HG02973 (cell line): Measurements from ENCODE around the gene SLC25A25.

Source experiments
- ATAC-seq: cut with Tn5 transposase; IDR thresholded peaks from one replicate; pipeline ENCODE4 v1.9.1; 2021; ENCODE audit warnings: moderate library complexity; ENCODE audit not compliant: unreplicated experiment

Gene SLC25A25

GRCh38 chr9:128143525-128144238 is 75.7 kb downstream of the SLC25A25 start:
- ATAC-seq = no peak

- no peak for ATAC-seq
These were observed 76.5 kb downstream of the SLC25A25 start for GRCh38 chr9:128144239-128145181.

- no peak for ATAC-seq
These were observed 77.5 kb downstream of the SLC25A25 start for GRCh38 chr9:128145536-128145935.

- ATAC-seq = no peak
These were observed 77.9 kb downstream of the SLC25A25 start for GRCh38 chr9:128145951-128146351.

- no peak for ATAC-seq
These were observed 78.6 kb downstream of the SLC25A25 start for GRCh38 chr9:128146591-128147120.

GRCh38 chr9:128148509-128149000 is 80.5 kb downstream of the SLC25A25 start:
- no peak for ATAC-seq

GRCh38 chr9:128149001-128149701 is 81.1 kb downstream of the SLC25A25 start, which contains the start of gene LCN2:
Gene LCN2 (plus strand): TSS chr9:128149453. CDS start chr9:128149526, 73 bp downstream.
- ATAC-seq = no peak

GRCh38 chr9:128149951-128150593 is 82.0 kb downstream of the SLC25A25 start:
- no peak for ATAC-seq

- ATAC-seq = no peak
These were observed 82.7 kb downstream of the SLC25A25 start for GRCh38 chr9:128150594-128151308.

GRCh38 chr9:128151309-128152132 is 83.5 kb downstream of the SLC25A25 start:
- no peak for ATAC-seq

- no peak for ATAC-seq
These were observed 84.4 kb downstream of the SLC25A25 start for GRCh38 chr9:128152133-128153059.

- ATAC-seq = no peak
These were observed 85.3 kb downstream of the SLC25A25 start for GRCh38 chr9:128153060-128153946.

- no peak for ATAC-seq
These were observed 86.1 kb downstream of the SLC25A25 start for GRCh38 chr9:128153947-128154695.

- no peak for ATAC-seq
These were observed 87.9 kb downstream of the SLC25A25 start for GRCh38 chr9:128155736-128156500.
